Activated CD8-positive, alpha-beta T cell treated with anti-CD3 and anti-CD28 coated beads for 36 hours (primary cell): ENCODE results near the gene SPATA31D3. TPM values are rescaled to one million over a fixed set of nuclear protein-coding genes. Genes with fewer than 3 reads are reported as not detected.

Experiments
- ATAC-seq: fragments of 200-7000 bp; cut with Tn5 transposase; one replicate; pipeline ENCODE4 v1.10.0; 2021; ENCODE audit warnings: mild to moderate bottlenecking, moderate library complexity
- CTCF ChIA-PET: fragments of 350-600 bp; sonication (Branson Sonifier 250); formaldehyde crosslinking; loops from one replicate; lab custom pipeline; 2021; ENCODE audit warnings: antibody characterized with exemption; lab: Charles Lee
- POLR2A ChIA-PET: fragments of 350-600 bp; sonication (Branson Sonifier 250); formaldehyde crosslinking; loops from one replicate; lab custom pipeline; 2021; ENCODE audit warnings: antibody characterized with exemption; lab: Charles Lee
- DNase-seq: peaks from one replicate; pipeline ENCODE4 v3.0.0-alpha.2; 2020
- H3K27ac Mint-ChIP-seq: one replicate; pipeline ENCODE4 v1.8.0; 2021; ENCODE audit warnings: mild to moderate bottlenecking, mixed read lengths
- H3K27me3 Mint-ChIP-seq: one replicate; pipeline ENCODE4 v1.8.0; 2021; ENCODE audit warnings: mixed read lengths
- H3K36me3 Mint-ChIP-seq: one replicate; pipeline ENCODE4 v1.8.0; 2021; ENCODE audit warnings: low read depth, mixed read lengths
- H3K4me1 Mint-ChIP-seq: one replicate; pipeline ENCODE4 v1.8.0; 2021; ENCODE audit warnings: low read depth, mixed read lengths
- H3K4me3 Mint-ChIP-seq: one replicate; pipeline ENCODE4 v1.8.0; 2021; ENCODE audit warnings: mild to moderate bottlenecking, moderate library complexity, mixed read lengths
- H3K9me3 Mint-ChIP-seq: one replicate; pipeline ENCODE4 v1.8.0; 2021; ENCODE audit warnings: mixed read lengths
- intact Hi-C: fragments of 100-400 bp; cut with micrococcal nuclease; formaldehyde crosslinking; loops from one replicate; pipeline ENCODE4 v1.10.0; 2022
- total RNA-seq, 2 experiments: library from RNA; stranded (reverse); gene quantifications; one replicate each; pipeline ENCODE4 v1.2.3, GENCODE V29; 2021
- TF ChIP-seq, protein P1 (sequence below): fragments of 200-600 bp; IDR thresholded peaks from one replicate; pipeline ENCODE4 v1.8.0; 2022; ENCODE audit warnings: antibody characterized with exemption, mild to moderate bottlenecking

Gene SPATA31D3
- total RNA-seq, 2 experiments from 2014 or later = not detected

DNA sequence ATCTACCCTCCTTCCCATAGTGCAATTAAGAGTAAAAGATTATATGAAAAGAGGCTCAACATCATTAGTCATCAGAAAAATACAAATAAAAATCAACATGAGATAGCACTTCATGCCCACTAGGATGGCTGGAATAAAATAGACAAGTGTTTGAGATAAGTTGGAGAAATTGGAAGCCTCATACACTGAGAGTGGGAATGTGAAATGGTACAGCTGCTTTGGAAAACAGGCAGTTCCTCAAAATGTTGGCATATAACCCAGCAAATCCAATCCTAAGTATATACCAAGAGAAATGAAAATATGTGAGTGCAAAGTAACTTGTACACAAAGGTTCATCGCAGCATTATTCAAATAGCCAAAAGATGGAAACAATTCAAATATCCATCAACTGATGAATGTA lies 9.8 kb downstream of the SPATA31D3 start:
- Mint-ChIP-seq H3K27ac (no peak overlapping the region), H3K4me1 (no peaks in the 10 kb centered on the region), H3K36me3 (no peaks in the 10 kb centered on the region), H3K4me3 (no peak overlapping the region), H3K9me3 (peaks cover 20% of the 10 kb centered on the region), H3K27me3 (no peaks in the 10 kb centered on the region)
- ATAC-seq (no peak), DNase-seq (no peak)
- intact Hi-C loops = no loop called here
- CTCF ChIA-PET = no interaction called here
- TF ChIP-seq, protein P1, sequence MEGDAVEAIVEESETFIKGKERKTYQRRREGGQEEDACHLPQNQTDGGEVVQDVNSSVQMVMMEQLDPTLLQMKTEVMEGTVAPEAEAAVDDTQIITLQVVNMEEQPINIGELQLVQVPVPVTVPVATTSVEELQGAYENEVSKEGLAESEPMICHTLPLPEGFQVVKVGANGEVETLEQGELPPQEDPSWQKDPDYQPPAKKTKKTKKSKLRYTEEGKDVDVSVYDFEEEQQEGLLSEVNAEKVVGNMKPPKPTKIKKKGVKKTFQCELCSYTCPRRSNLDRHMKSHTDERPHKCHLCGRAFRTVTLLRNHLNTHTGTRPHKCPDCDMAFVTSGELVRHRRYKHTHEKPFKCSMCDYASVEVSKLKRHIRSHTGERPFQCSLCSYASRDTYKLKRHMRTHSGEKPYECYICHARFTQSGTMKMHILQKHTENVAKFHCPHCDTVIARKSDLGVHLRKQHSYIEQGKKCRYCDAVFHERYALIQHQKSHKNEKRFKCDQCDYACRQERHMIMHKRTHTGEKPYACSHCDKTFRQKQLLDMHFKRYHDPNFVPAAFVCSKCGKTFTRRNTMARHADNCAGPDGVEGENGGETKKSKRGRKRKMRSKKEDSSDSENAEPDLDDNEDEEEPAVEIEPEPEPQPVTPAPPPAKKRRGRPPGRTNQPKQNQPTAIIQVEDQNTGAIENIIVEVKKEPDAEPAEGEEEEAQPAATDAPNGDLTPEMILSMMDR = no peak
- POLR2A ChIA-PET = no interaction called here

DNA sequence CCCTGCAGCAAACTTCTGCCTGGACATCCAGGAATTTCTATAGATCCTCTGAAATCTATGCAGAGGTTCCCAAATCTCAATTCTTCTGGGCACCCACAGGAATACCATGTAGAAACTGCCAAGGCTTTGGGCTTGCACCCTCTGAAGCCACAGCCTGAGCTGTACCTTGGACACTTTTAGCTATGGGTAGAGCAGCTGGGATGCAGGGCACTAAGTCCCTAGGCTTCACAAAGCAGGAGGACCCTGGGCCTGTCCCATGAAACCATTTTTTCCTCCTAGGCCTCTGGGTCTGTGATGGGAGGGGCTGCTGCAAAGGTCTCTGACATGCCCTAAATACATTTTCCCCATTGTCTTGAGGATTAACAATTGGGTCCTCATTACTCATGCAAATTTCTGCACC lies 12.3 kb downstream of the SPATA31D3 start:
- H3K9me3 Mint-ChIP-seq = peaks cover 20% of the 10 kb centered on the region
- POLR2A ChIA-PET = no interaction called here
- intact Hi-C loops = no loop called here
- H3K4me1 Mint-ChIP-seq = no peaks in the 10 kb centered on the region
- ATAC-seq (no peak), DNase-seq (no peak)
- H3K27me3 Mint-ChIP-seq = no peaks in the 10 kb centered on the region
- TF ChIP-seq, protein P1 = no peak
- no peak overlapping the region for H3K27ac Mint-ChIP-seq
- CTCF ChIA-PET = no interaction called here
- H3K36me3 Mint-ChIP-seq = no peaks in the 10 kb centered on the region
- no peak overlapping the region for H3K4me3 Mint-ChIP-seq

DNA sequence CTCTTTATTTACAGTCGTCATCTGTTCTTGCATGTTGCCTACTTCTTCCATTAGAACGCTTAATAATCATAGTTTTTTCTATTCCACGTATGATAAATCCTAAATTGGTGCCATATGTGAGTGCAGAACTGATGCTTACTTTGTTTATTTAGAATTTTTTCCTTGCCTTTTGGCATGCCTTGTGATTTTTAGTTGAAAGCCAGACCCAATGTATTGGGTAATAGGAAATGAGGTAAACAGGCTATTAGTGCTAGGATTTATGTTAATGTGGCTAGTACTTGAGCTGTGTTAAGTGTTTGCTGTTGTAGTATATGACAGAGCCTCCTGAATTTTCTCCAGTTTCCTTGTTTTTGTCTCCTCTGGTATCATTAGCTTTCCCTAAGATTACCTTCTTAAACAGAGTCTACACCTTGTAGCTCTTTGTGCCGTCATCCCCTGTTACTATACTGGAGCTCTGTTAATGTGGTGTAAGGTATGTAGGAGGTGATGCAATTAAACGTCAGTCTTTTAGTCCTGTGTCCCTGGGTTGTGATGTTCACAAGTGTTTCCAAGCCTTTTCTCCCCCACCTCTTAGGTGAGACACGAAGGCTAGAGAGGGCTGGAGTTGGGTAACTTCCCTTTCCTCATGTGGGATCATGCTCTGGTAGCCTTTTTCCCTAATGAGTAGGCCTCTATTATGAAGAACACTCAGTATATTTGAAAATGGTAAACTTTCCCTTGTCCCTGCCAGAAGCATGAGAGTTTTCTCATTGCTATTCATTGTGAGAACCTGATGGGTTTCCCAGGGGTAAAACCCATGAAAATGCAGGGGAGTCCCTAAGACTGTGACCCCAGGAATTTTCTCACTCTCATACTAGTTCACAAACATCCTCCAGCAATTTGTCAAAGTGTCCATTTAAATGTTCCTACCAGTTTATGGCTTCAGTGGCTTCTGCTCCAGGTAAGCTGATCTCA lies 21.2 kb downstream of the SPATA31D3 start:
- ATAC-seq (no peak), DNase-seq (no peak)
- no peaks in the 10 kb centered on the region for H3K36me3 Mint-ChIP-seq
- H3K9me3 Mint-ChIP-seq = peaks cover 1% of the 10 kb centered on the region
- peaks cover 1% of the 10 kb centered on the region for H3K27me3 Mint-ChIP-seq
- ChIA-PET CTCF (no interaction called here), POLR2A (no interaction called here)
- TF ChIP-seq, protein P1 = no peak
- H3K4me1 Mint-ChIP-seq = no peaks in the 10 kb centered on the region
- no peak overlapping the region for H3K27ac Mint-ChIP-seq
- H3K4me3 Mint-ChIP-seq = no peak overlapping the region
- intact Hi-C loops = no loop called here

- no peak overlapping the region for H3K27ac Mint-ChIP-seq
- no peaks in the 10 kb centered on the region for H3K4me1 Mint-ChIP-seq
- H3K9me3 Mint-ChIP-seq = peaks cover 1% of the 10 kb centered on the region
- TF ChIP-seq, protein P1 = no peak
- DNase-seq = no peak
- no peak overlapping the region for H3K4me3 Mint-ChIP-seq
- POLR2A ChIA-PET = no interaction called here
- CTCF ChIA-PET = no interaction called here
- no peaks in the 10 kb centered on the region for H3K36me3 Mint-ChIP-seq
- intact Hi-C loops = no loop called here
- ATAC-seq = no peak
- peaks cover 1% of the 10 kb centered on the region for H3K27me3 Mint-ChIP-seq
Observed at GRCh38 chr9:81968026-81968425, 24.7 kb downstream of the SPATA31D3 start.

- Mint-ChIP-seq H3K27ac (no peak overlapping the region), H3K4me3 (no peak overlapping the region), H3K4me1 (no peaks in the 10 kb centered on the region), H3K36me3 (no peaks in the 10 kb centered on the region), H3K9me3 (peaks cover 1% of the 10 kb centered on the region), H3K27me3 (peaks cover 1% of the 10 kb centered on the region)
- POLR2A ChIA-PET = no interaction called here
- ATAC-seq (no peak), DNase-seq (no peak)
- intact Hi-C loops = no loop called here
- CTCF ChIA-PET = no interaction called here
- TF ChIP-seq, protein P1 = no peak
Observed at GRCh38 chr9:81969971-81970370, 26.7 kb downstream of the SPATA31D3 start.
